Measurements from ENCODE around the gene EPN1.
"Not testable (repeated sequence)": the region's sequence is repeated elsewhere in the genome, so short reads cannot be mapped to it uniquely, and the experiment has no call there.

EPN1 gene

DNA sequence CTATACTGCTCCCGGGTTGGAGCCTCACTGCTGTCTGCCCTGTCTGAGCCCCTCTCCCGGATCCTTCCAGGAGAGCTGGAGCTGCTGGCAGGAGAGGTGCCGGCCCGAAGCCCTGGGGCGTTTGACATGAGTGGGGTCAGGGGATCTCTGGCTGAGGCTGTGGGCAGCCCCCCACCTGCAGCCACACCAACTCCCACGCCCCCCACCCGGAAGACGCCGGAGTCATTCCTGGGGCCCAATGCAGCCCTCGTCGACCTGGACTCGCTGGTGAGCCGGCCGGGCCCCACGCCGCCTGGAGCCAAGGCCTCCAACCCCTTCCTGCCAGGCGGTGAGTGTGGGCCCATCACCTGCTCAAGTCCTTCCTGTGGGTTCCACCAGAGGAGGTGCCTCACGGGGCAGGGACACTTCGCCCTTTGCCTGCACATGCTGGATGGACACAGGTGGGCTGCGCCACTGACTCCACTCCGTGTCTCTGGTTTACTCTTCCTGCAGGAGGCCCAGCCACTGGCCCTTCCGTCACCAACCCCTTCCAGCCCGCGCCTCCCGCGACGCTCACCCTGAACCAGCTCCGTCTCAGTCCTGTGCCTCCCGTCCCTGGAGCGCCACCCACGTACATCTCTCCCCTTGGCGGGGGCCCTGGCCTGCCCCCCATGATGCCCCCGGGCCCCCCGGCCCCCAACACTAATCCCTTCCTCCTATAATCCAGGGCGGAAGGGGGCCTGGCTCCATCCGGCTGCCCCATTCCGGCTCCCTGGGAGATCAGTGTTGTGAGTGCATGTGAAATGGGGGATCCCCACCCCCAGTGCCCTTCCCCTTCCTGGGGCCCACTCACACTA, 19.8 kb downstream of the EPN1 start:
- DNase-seq: no peak

DNA sequence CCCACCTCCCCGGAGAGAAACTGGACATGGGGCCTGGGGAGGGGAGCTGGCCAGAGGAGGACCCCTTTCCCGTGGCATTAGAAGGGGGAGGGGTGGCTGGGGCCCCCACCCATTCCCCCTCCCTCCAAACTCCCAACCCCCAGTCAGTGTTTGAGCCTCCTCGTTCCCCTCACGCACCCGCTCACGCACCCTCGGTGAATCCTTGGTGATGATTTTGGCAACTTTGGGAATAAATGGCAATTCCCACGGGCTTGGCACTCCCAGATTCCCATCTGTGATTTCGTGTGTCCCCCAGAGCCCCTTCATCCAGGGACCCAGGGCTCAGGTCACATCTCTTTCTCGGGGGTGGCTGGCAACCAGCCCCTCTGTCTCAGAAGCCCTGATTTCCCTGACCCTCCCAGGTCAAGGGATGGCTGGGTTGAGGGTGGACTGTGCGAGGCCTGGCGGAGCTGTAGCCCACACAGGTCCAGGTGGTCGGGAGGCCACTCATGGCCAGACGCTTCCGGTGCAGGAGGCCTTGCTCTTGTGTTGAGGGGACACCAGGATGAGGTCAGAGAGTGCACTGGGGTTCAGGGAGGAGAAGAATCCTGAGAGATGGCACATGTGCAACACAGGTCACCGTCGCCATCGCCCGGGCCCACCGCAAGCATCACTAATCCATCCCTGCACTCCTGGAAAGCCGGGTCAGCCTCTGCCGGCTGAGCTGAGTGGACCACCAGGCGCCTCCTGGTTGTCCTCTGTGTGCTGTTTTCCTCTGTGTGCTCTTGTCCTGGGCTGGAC, 20.7 kb downstream of the EPN1 start:
- no peak for DNase-seq

DNA sequence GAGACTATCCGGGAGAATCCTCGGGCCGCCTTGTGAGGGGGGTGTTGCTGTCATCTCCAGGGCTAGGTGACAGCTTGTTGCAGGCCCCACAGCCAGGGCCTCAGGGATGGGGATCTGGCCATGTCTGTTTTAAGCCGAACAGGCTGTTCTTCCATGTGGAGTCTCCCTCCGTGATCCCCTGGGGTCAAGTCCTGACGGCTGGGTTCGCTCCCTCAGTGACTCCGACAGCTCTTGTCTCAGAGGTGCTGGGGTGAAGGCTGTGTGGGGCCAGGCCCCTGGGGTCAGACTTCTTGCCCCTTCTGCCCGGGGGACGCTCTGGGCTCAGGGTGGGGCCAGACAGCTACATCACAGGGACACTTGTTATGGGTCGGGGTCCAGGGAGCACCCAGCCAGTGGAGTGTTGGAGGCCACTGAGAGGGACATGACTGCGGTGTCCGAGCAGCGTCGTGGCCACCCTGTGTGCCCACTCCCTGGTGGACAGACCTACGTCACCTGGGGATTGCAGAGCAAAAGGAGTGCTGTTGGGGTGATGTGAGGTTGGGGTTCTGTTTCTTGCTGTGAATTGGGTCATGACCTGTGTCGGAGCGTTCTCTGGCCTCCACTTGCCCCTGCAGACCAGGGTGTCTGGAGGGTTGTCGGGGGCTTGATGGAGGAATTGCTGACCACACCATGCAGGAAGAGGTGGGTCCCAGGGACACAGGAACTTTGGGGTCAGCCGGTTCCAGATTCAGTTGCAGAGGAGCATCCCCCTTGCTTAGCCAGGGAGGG, 21.5 kb downstream of the EPN1 start:
- DNase-seq: no peak

DNA sequence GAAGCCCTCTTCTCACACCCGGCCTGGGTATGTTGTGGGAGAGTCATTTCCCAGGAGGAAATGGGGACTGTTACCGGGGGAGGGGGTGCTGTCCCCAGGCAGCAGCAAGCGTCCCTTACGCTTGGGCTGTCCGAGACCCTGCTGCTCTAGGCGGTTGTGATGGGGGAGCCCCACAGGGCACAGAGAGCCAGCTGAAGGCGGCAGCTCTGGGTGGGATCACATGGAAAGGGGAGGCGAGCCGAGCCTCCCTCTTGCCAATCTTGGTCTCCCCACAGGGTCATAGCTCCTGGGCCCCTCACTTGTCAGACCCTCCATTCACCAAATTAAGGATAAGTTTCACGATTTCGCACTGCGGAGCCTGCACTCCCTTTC, 22.0 kb downstream of the EPN1 start:
- no peak for DNase-seq

DNA sequence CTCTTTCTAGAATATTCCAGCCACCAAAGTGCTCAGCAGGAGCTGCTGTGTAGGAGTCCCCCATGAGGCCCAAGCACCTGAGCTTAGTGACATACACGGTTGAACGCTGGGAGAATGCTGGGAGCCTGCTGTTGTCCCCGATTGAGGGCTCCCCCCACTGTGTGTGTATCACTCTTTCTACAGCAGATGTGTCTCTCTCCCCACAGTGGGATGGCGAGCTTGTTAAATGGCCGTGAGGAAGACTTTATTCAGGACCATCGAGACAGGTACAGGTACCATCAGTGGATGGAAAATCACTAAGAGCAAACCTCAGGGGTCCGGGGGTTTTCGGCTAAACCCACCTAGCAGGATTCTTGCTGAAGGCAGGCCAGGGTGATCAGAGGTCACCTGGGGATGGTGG, 22.7 kb downstream of the EPN1 start:
- DNase-seq: no peak

DNA sequence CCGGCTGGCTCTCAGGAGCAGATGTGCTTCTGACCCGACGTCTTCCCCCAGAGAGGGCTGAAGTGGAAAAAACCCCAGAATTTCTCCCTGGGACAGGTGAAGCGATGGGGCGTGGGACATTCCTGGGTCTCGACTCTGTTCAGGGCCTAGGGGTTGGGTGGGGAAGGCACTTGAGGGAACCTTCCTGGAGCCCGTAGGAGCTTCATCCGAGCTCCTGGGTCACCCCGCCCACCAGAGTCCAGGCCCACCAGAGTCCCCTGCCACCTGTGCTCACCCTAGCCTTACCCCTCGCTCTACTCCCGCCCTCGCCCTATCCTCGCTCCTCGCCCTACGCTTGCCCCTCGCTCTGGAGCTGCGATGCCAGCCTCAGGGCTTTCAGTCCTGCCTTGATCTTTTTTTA, 23.2 kb downstream of the EPN1 start:
- DNase-seq: no peak

DNA sequence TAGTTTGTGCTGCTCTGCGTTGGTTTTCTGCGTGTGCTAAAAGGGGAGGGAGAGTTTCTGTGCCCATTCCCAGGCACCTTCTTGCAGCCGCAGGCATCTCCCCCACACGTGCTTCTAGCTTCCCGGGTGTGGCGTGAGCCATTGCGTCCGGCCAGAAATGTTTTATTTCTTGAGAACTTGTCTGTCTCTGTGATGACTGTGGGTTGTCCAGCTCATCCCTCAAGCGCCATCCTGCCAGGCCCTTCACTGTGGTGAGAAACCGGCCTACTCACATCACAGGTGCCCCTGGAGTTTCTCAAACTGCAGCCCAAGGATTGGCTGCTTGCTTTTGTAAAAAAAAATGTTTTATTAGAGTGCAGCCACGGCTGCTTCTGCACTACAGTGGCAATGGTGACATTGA, 24.2 kb downstream of the EPN1 start:
- no peak for DNase-seq

DNA sequence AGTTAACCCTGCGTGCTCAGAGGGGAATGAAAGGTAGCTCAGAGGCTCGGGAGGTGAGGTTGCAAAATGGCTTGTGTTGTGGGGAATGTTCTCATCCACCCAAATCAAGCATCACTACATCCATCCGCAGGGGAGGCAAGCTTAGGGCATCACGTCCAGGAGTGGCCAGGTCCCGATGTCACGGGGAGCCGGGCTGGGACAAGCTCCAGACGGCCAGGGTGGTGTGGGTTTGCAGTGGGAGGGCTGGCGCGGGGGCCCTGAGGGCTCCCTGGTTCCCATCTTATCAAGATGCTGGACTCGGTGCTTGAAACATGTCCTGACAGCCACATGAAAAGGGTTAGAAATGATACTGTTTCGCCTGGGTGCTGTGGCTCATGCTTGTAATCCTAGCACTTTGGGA, 25.8 kb downstream of the EPN1 start:
- no peak for DNase-seq

DNA sequence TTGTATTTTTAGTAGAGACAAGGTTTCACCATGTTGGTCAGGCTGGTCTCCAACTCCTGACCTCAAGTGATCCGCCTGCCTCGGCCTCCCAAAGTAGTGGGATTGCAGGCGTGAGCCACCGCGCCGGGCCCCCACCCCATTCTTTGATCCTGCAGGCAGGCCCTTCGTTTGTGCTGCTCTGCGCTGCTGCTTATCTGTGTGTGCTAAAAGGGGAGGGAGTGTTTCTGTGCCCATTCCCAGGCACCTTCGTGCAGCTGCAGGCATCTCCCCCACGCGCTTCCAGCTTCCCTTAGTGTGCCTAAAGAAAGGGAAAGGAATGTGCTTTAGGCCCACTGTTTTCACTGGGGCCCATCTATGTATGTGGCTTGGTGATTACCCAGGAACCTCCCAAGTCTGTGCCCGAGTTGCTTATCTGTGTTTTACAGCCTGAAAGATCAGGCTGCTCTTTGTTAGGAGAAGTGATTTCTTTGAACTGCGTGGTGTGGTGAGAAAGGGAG, 27.2 kb downstream of the EPN1 start:
- DNase-seq: no peak

DNA sequence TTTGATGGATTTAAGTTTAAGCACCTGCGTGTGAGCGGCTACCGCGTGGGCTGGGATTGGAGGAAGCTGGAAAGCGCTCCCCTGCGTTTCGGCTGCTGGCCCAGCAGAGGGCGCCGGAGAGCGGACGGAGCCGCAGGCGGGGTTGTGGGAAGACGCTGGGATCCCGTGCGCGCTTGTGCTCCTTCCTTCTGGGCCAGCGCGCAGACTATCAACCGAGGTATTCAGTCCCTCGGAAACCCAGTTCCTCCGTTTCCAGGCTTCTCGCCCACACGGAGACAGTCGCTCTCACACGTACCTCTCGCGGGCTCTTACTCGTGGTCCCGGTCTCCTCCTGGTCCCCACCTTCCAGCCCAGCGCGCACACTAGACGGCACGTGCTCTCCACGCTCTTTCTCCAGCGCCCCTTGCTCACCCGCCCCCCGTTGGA, 28.8 kb downstream of the EPN1 start:
- no peak for DNase-seq

DNA sequence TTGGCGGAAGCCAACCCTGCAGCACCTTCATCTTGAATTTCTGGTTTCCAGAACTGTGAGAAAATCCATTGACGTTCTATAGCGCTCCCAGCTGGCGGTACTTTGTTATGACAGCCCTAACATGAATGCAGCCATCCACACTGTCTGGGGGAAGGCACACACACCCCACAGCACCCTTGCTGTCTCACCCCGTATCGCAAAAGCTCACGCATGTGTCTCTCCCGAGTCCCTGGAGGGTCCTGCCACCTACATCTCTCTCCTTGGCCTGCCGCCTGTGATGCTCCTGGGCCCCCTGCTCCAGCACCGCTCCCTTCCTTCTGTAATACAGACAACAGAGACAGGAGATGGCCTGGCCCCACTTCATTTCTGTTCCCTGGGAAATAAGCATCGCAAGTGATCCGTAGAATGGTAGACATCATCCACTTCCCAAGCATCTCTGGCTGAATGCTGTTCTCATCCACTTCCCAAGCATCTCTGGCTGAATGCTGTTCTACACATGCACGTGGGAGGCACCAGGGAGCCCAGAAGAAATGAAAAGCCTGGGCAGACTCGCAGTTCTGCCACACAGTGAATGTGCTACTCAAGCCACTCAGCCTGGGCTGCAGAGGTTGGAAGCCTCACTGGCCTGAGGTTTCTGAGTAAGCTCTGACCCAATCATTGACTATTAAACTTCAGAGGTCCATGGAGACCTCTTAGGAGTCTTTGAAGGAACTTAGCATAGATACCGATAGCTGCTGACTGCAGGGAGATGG, 29.6 kb downstream of the EPN1 start:
- DNase-seq: no peak

DNA sequence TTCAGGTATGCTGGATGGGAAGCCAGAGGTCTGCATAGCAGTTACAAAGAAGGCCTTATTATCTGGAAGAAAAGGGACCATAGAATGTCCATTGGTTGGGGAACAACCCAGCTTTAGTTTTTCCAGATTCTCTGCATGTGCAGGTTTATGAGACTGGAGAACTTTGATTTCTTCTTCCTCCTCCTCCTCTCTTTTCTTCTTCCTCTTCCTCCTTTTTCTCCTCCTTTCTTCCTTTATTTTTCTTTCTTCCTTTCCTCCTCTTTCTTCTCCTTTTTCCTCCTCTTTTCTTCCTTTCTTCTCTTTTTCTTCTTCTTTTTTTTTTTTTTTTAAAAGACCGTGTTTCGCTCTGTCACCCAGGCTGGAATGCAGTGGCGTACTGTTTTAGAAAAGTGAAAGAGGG, 30.9 kb downstream of the EPN1 start:
- no peak for DNase-seq

DNA sequence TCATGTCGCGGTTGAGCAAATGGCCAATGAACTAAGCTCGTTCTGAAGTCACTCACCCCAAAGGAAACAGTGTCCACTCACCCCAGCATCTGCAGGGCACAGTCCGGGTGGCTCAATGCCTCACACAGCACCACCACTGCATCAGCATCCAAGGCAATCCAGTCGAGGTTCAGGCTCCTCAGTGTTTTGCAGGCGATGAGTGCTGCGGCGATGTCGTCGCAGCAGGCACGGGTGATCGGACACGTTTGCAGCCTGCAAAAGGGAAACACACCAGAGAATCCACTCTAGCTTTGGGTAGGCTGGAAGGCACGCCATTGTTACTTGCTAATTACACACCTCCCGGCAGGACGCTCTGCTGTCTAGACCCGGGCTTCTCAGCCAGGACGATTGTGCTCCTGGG, 36.7 kb downstream of the EPN1 start:
- DNase-seq: no peak

DNA sequence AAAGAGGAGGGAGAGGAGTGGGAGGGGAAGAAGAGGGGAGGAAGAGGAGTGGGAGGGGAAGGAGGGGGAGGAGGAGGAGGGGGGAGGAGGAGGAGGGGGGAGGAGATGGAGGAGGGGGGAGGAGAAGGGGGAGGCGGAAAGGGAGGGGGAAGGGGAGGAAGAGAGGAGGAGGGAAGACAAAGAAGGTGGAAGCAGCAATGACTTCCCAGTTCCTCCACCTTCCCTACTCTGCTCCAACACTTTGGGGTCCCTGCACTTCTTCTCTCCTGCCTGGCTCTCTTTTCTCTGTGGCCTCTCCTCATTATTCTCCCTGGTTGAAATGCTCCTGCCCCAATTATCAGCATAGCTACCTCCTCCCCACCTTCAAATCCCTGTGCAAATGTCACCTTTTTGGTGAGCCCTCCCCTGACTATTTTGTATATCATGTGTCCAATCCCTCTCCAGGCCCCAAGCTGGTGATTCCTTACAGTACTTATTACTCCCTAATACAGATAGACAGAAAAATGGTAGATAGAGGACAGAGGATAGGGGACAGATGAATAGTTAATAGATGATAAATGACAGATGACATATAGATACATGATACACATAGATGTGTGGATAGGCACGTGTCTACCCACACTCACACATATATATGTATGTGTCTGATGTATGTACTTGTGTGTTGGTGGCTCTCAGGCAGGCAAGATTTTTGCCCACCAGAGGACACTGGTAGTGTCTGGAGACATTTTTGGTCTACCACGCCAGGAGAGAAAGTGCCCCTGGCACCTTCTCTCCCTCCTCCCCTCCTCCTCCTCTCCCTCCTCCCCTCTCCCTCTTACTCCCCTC, 38.0 kb downstream of the EPN1 start:
- DNase-seq: no peak

DNA sequence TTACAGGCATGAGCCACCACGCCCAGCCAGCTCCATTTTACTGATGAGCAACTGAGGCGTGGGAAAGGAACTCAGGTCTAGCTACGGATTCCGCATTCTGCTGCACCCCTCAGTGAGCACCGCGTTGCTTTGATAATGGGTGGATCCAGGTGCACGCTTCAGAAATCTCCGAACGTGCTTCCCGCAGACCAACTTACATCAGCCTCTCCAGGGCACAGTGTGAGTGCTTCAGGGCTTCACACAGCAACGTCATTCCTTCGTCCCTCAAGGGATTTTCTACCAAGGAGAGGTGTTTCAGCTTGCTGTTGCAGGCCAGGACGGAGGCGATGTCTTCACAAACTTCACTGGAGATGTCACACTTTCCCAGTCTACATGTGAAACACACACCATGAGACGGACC, 41.5 kb downstream of the EPN1 start:
- DNase-seq: no peak

DNA sequence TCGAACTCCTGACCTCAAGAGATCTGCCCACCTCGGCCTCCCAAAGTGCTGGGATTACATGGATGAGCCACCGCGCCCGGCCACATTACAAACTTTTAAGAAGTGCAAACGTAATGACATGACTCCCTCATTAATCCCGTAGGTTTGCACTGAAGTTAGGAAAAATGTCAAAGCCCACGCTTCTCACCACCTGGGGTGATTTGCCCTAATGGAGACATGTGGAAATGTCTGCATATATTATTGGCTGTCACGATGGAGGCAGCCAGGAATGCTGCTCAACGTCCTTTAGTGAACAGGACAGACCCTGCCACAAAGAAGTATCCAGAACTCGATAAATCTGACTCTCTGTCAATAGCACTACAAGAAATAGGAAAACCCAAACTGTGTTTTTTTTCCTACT, 42.2 kb downstream of the EPN1 start:
- DNase-seq: no peak

DNA sequence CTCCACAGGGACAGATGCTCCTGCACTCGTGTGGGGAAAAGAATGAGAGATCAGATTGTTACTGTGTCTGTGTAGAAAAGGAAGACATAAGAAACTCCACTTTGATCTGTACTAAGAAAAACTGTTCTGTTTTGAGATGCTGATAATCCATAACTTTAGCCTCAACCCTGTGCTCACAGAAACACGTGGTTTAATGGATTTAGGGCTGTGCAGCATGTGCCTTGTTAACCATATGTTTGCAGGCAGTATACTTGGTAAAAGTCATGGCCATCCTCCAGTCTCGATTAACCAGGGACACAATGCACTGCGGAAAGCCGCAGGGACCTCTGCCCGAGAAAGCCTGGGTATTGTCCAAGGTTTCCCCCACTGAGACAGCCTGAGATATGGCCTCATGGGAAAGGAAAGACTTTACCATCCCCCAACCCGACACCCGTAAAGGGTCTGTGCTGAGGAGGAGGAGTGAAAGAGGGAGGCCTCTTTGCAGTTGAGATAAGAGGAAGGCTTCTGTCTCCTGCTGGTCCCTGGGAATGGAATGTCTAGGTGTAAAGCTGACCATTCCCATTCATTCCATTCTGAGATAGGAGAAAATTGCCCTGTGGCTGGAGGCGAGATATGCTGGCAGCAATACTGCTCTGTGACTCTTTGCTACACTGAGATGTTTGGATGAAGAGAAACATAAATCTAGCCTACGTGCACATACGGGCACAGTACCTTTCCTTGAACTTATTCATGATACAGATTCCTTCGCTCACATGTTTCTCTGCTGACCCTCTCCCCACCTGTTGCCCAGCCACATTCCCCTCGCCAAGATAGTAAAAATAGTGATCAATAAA, 43.1 kb downstream of the EPN1 start:
- not testable (repeated sequence) for DNase-seq

DNA sequence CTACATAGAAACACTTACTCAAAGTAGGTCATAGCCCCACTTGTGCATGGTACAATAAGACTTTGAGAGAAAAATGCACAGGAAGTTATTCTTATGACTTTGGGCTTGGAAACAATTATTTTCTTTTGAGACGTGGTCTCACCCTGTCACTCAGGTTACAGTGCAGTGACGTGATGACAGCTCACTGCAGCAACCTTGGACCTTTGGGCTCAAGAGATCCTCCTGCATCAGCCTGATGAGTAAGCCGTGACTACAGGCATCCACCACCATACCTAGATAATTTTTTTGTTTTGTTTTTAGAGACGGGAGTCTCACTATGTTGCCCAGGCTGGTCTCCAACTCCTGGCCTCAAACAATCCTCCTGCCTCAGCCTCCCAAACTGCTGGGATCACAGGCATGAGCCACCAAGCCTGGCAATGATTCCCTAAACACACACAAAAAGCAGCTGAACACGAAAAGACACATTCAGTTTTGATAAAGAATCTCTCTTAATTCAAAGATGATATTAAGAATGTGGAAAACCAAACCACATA, 45.3 kb downstream of the EPN1 start:
- no peak for DNase-seq

DNA sequence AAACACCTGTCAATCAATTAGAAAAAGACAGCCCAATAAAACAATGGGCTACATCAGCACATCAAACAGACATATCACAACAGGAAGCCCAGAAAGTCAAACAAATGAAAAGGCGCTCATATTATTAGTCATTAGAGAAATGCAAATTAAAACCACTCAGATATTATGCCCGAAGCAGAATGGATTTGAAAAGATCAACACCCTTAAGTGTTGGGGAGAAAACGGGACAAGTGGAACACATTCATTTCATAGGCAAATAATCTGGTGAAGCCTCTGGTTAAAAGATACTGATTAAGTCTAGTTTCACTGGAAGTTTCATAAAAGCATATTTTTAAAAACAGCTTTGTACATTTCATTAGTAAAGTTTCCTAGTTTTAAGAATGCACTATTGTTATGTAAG, 45.8 kb downstream of the EPN1 start:
- DNase-seq: no peak

DNA sequence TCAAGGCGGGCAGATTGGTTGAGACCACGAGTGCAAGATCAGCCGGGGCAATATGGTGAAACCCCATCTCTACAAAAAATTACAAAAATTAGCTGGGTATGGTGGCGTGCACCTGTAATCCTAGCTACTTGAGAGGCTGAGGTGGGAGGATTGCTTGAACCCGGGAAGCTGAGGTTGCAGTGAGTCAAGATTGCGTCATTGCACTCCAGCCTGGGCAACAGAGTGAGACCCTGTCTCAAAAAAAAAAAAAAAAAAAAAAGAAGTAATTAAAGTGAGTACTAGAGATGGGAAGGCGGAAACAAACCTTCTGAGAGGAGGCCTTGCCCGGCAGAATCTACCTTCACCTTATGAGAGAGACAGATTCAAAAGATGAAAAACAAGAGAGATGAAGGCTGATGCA, 48.5 kb downstream of the EPN1 start:
- no peak for DNase-seq

DNA sequence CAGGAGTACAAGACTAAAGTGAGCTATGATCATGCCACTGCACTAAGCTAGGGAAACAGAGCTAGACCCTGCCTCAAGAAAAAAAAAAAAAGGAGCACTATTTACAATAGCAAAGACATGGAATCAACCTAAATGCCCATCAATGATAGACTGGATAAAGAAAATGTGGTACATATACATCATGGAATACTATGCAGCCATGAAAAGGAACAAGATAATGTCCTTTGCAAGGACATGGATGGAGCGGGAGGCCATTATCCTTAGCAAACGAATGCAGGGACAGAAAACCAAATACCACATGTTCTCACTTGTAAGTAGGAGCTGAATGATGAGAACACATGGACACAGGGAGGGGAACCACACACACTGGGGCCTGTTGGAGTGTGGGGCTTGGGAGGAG, 55.4 kb downstream of the EPN1 start:
- not testable (repeated sequence) for DNase-seq
